GM19452 (cell line): ENCODE measurements around the gene STH.

Experiments used
- ATAC-seq: cut with Tn5 transposase; IDR thresholded peaks from one replicate; pipeline ENCODE4 v1.9.1; 2021; ENCODE audit not compliant: unreplicated experiment

The STH gene

GRCh38 chr17:45983614-45984310 lies 15.3 kb upstream of the STH start:
- no peak for ATAC-seq

GRCh38 chr17:45984368-45984767 lies 14.7 kb upstream of the STH start:
- ATAC-seq = no peak

GRCh38 chr17:45985447-45985846 lies 13.6 kb upstream of the STH start:
- ATAC-seq = no peak

GRCh38 chr17:45986056-45986455 lies 13.0 kb upstream of the STH start:
- ATAC-seq = no peak

GRCh38 chr17:45987706-45988105 lies 11.3 kb upstream of the STH start:
- ATAC-seq = no peak

GRCh38 chr17:45989759-45990158 lies 9.3 kb upstream of the STH start:
- ATAC-seq = no peak

GRCh38 chr17:45990886-45991285 lies 8.2 kb upstream of the STH start:
- no peak for ATAC-seq

GRCh38 chr17:45991341-45991740 lies 7.7 kb upstream of the STH start:
- no peak for ATAC-seq

GRCh38 chr17:45992175-45992574 lies 6.9 kb upstream of the STH start:
- ATAC-seq = no peak

- ATAC-seq = no peak
These were observed 6.1 kb upstream of the STH start for GRCh38 chr17:45992904-45993303.

- no peak for ATAC-seq
These were observed 5.0 kb upstream of the STH start for GRCh38 chr17:45993962-45994627.

GRCh38 chr17:45994987-45995386 lies 4.1 kb upstream of the STH start:
- no peak for ATAC-seq

- ATAC-seq = no peak
These were observed 3.3 kb upstream of the STH start for GRCh38 chr17:45995627-45996270.

GRCh38 chr17:45996282-45996937 lies 2.6 kb upstream of the STH start:
- ATAC-seq = no peak

GRCh38 chr17:45997166-45997565 lies 1.9 kb upstream of the STH start:
- ATAC-seq = no peak

- no peak for ATAC-seq
These were observed 1.4 kb upstream of the STH start for GRCh38 chr17:45997624-45998023.

GRCh38 chr17:45999900-46000290 lies 845 bp downstream of the STH start:
- no peak for ATAC-seq

GRCh38 chr17:46000292-46000691 lies 1.2 kb downstream of the STH start:
- no peak for ATAC-seq

- ATAC-seq = no peak
These were observed 1.7 kb downstream of the STH start for GRCh38 chr17:46000757-46001156.

- ATAC-seq = no peak
These were observed 2.6 kb downstream of the STH start for GRCh38 chr17:46001390-46002310.
